HG02973 (cell line): ENCODE results near the gene EGF.
"Not testable (repeated sequence)": the region's sequence is repeated elsewhere in the genome, so short reads cannot be mapped to it uniquely, and the experiment has no call there.

Experiments used
- ATAC-seq: cut with Tn5 transposase; IDR thresholded peaks from one replicate; pipeline ENCODE4 v1.9.1; 2021; ENCODE audit warnings: moderate library complexity; ENCODE audit not compliant: unreplicated experiment

The EGF gene

DNA sequence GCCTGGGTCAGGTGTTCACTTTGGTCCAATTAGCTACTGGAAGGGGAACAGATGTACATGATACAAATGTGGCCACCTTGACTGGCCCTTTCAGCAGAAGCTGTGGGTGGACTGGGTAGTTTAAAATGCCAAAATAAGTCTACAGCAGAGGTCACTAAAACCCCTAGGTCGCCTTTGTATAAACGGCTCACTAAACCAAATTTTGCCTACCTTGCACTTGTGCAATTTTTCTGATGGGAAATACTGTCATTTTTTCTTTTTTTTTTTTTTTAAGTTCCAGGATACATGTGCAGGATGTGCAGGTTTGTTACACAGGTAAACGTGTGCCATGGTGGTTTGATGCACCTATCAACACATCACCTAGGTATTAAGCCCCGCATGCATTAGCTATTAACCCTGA lies 109.8 kb downstream of the EGF start:
- no peak for ATAC-seq

DNA sequence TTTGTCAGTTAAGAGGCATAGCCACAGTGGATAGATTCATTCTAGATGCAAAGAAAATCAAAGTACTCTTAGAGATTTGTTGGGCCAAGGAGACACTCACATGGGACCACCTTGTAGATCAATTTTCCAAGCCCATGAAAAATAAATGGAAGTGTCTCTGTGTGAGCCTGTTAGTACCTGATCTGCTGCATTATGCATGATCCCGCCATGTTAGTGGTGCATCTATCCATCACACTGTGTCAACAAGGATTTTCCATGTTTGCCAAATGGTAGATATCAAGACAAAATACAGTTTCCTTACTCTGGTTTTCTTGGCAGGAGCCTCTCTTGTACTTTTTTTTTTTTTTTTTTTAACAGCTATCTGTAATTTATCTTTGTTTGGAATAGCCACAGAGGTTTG lies 112.4 kb downstream of the EGF start:
- ATAC-seq: no peak

DNA sequence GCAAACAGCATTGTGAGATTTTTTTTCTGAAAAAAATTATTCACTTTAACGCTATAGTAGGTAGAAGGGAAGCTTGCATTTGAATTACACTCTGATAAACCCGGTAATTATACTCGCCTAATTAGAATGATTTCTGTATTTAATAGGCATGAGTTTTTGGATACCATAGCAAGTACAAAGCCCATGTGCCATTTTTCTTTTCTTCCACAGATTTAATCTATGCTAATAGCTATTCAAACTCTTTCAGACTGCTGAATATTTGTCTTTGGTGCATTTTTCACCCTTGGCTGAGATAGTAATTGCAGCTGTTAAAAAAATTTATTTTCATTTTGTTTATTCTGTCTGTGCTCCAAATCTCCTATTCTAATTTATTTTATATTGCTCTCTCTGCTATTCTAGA lies 113.0 kb downstream of the EGF start:
- no peak for ATAC-seq

DNA sequence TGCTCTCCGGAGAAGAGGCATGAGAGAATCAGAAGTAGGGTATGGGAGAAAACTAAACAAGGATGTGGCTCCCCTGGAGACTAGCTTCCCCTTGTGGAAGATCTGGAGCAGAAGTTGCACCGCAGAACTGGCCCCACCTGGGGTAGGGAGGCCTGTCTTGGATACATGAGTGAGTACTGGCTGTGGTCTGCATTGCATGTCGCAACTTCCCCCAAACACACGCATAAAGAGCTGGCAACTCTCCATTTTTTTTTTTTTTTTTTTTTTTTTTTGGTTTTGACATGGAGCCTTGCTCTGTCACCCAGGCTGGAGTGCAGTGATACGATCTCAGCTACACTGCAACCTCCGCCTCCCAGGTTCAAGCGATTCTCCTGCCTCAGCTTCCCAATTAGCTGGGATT lies 119.9 kb downstream of the EGF start:
- ATAC-seq: peak; percentile 50

DNA sequence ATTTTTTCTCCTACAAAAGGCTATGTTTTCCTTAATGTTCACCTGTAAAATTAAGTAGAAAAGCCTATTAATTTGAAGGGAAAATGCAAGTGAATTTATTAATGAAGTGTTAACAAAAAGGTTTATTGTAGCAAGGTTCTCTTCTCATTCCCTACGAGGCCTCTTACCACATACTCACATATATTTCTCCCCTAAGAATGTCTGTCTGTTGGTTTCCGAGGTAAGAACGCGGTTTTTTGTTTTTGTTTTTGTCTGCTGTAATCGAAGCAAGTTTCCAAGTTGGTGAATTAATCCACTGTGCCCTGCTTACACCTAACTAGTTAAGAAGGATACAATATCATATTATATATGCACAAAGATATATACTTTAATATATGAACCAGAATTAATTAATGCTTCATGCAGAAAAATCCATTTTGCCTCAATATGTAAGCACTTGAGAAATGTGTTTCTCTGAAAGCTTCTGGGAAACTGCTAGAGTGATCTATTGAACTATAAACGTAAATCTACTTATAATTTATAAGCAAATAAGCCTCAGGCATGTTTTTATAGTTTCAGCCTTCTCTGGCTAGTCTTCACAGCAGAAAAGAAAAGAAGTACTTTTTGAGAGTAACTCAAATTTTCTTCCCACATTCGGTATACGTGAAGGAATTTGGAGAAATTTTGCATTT lies 120.8 kb downstream of the EGF start:
- ATAC-seq: peak; percentile 6

DNA sequence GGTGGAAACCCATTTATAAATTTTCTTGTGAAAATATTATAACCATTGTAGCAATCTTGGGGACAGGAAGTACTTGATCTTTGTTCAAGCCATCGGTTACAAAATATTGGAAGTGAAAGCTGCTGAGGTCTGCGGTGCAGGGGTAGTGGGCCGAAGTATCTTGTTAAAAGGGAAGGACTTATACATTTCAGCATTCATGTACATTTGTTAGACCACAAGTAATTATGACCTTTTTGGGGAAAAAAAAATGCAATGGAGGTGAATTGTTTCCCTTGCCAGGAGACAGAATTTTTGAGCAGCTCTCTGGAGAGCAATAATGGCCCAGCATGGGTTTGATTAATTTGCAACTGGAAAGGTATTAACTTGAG lies 121.3 kb downstream of the EGF start:
- peak; percentile 94 for ATAC-seq

DNA sequence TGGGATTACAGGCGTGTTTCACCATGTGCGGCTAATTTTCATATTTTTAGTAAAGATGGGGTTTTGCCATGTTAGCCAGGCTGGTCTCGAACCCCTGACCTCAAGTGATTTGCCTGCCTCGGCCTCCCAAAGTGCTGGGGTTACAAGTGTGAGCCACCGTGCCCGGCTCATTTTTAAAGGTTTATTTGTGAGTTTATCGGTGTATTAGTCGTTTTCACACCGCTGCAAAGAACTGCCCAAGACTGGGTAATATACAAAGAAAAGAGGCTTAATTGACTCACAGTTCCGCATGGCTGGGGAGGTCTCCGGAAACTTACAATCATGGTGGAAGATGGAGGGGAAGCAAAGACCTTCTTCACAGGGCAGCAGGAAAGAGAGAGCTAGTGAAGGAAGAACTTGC lies 126.5 kb downstream of the EGF start:
- not testable (repeated sequence) for ATAC-seq

DNA sequence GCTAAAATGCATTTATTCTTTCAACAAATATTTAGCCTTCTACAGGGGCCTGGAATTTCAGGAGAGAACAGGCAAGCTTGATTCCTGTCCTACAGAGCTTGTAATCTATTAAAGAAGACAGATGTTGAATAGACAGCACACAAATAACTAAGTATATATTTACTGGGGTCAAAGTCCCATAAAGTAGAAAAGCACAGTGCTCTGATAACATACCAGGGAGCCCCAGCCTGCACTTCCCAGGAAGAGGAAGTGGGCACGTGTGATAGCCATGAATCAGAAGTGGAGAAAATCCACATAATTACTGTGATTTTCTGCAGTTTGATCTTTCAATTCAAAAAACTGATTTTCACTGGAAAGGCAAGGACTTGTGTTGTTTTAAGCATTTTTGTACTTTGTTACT lies 129.1 kb downstream of the EGF start:
- no peak for ATAC-seq

DNA sequence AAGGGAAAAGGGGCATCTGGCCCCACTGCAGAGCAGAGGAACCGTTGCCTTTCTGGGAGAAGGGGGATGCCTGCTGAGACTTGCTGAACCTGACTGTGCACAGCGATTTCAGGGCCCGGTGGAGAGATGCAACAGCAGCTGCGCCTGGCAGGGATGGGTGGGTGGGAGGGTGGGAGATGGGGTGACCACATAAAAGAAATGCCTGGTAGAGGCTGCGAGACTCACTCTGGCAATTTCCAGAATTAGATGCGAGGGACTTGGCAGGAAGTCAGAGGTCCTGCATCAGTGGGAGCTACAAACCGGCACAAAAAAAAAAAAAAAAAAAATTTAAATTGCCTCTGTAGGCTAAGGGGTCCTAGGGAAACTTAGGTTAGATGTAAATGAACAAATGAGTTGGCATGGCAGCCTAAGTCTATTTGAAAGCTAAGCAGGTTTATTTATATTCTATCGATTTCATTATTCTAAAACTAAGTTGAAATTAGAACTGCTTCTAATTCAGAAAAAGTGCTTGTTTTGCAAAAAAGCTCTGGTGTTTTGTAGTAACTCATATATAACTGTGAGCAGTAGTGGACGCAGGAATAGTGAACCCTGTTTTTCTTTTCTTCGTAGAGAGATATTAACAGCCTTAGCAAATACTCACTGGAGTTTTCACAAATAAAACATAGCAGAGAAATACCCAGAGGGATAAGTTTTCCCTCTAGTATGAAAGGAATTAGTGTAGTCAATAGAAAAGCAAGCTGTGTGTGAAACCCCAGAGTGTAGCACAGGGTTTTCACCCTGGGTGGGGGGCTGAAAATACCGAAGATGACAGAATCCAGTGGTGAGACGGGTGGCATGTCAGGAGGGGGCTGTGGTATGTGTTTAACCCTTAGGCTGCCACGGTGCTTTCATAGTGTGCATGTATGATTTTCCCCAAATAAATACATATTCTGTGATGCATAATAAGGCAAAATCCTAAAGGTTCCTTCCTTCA lies 130.1 kb downstream of the EGF start:
- ATAC-seq: no peak

DNA sequence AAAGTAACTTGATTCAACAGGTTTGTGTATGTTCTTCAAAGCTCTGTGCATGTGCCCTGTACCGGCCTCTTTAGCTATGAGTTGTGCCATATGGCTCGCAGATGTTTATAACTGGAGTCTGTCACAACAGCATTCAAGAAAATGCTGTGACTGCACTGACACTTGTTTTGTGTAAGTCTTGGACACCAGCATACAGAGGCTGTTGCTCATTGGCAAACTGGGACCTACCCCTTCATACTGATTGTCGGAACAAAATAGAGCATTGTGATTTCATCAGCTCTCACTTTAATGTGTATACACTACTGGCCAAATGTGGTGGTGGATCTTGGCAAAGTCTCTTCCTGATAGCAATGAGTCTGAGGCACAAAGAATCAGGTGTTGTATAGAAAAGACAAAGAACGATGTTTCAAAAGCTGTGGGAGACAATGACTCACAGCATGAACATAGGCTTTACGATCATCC lies 133.9 kb downstream of the EGF start:
- ATAC-seq: no peak

DNA sequence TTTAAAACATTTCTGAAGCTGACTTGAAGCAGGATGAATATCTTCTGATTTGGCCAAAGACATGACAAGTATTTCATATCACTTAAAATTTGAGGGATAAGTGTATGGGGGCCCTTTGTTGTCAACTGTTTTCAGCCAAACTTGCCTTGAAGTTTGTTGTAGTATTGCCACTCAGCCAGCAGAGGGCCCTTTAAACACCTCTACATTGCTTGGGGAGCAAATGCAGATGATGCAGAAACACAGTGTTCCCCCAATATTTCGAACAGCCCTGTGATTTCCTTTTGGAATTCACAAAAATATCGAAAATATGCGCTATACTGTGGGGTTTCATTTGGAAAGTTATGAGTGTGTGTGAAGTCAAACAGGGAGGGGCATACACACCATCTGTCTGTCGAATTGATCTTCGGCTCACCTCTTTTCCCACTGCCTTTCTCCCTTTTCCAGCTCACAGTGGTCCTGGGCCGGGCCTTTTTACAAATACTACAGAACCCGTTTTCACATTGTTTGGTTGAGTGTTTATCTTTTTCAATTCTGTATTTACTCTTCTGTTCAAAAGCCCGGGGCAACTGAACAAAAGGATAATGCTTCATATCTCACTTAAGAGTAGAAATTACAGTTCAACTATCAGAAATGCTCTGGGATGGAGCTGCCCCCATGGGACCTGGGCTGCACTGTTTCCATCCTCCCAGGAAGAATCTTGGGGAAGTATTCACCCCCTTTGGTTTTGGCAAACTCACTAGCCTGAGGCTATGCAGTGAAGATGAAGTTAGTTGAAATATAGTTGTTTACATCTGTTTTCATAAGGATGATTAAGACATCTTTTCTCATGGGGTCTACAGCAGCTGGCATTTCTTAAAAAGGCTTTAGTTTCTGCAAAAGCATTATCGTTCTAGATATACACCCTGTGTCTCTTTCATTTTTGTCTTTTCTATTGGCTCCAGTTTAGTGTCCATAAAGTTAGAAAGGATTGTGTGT lies 137.6 kb downstream of the EGF start:
- no peak for ATAC-seq

DNA sequence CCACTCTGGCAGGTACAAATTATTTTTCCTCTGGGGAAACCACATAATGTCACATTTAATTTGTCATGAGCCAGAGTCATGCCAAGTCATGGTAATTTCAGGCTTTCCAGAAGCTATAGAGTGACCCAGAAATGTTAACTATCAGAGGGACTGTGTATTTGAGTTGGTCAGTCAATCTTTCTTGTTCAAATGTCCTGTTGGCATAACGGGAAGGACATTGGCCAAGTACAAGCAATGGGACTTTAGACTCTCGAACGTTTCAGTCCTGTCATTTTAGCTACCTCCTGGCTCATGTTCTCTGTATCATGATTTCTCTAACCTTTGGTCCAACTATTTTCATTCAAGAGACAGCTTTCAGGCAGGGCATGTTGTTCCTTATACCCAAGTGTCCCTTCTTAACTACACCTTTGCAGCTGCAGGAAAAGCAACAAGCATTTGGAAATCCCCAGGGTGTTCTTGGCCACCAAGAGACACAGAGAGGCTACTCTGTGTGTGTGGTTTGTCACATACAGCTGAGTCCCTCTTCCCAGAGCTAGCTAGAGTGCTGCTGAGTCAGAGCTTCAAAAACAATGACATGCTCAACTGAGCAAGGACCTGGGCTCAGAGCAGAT lies 142.6 kb downstream of the EGF start:
- ATAC-seq: peak; percentile 69

DNA sequence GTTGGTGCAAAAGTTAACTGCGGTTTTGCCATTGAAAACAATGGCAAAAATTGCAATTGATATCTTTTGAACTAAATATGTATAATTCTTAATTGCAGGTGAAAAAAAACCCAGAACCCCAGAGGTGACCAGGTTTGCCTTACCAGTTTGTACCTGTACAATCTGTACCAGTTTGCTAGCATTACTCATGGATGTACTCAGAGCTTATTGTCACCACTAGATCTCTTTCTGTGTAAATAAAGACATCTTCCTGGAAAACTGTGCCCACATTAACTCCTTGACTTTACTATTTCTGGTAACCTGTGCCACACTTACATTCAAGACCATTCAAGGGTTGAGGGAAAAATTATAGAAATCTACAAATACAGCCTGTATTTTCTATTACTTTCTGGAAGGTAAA lies 146.0 kb downstream of the EGF start:
- no peak for ATAC-seq

DNA sequence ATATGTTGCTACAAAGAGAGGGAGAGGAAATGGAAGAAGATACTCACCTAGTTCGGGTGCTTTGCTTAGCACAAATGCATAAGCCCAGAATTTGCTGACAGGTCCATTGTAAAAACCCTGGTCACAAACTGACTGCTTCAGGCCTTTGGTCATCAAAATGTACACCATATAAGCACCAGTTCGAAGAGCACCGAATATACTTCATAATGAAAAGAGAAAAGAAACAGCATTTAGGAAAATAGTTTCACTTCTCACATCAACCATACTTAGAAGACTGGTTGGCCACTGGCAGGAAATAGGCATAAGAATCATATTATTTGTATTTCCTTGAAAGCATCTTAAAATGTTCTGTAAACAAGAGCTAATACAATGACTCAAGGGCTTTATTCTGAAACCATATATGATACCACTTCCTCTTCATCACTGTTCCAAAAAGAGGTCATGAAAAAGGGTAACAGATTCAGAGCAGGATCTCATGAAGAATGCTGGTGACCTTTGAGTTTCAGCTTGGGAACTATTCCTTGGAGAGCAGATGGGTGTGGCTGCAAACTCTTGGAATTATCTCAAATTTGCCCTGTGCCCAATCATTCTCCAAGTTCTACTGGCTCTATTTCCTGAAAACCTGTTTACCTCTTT lies 147.0 kb downstream of the EGF start:
- peak; percentile 87 for ATAC-seq

DNA sequence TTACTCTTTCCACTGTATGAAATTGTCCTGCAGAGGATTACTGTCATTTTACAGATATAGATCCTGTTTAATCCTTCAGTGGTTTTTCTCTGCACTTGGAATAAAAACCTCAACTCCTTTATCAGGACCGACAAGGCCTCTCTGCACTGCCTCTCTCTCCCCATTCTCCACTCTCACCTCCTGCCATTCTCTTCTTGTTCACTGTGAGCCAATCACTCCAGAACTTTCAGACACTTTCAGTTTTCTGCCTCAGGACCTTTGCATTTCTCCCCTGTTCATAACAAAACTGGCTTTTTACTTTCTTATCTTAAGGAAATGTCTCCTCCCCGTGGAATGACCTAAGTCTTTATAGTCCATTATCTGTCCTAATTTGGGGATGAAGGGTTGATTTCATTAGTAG lies 148.4 kb downstream of the EGF start:
- ATAC-seq: no peak
